Immature natural killer cell (primary cell): ENCODE results near the gene SLC25A4. TPM values are rescaled to one million over a fixed set of nuclear protein-coding genes. Genes with fewer than 3 reads are reported as not detected.
A peak's percentile ranks its signal among the peaks of the same experiment; 100 is the strongest.
"Not testable (repeated sequence)": the region's sequence is repeated elsewhere in the genome, so short reads cannot be mapped to it uniquely, and the experiment has no call there.

Experiments used
- DNase-seq, 3 donors: peaks; one replicate each; pipeline ENCODE4 v3.0.0; 2022; ENCODE audit warnings: mixed read lengths in 1 of 3
- H3K27ac Mint-ChIP-seq, 6 donors: one replicate each; pipeline ENCODE4 v1.8.0; 2020; ENCODE audit warnings: mixed read lengths in 6 of 6, mild to moderate bottlenecking in 5 of 6, inconsistent platforms in 4 of 6, moderate library complexity in 3 of 6
- H3K27me3 Mint-ChIP-seq, 3 donors: one replicate each; pipeline ENCODE4 v1.8.0; 2020 to 2021; ENCODE audit warnings: low read depth in 3 of 3, mild to moderate bottlenecking in 3 of 3, mixed read lengths in 3 of 3, moderate library complexity in 3 of 3, inconsistent platforms in 1 of 3
- H3K36me3 Mint-ChIP-seq, 3 donors: one replicate each; pipeline ENCODE4 v1.8.0; 2020; ENCODE audit warnings: mixed read lengths in 3 of 3, inconsistent platforms in 2 of 3, mild to moderate bottlenecking in 2 of 3
- H3K4me1 Mint-ChIP-seq, 2 donors: one replicate each; pipeline ENCODE4 v1.8.0; 2020; ENCODE audit warnings: inconsistent platforms in 2 of 2, mild to moderate bottlenecking in 2 of 2, mixed read lengths in 2 of 2, moderate library complexity in 1 of 2
- H3K4me3 Mint-ChIP-seq, 5 donors: one replicate each; pipeline ENCODE4 v1.8.0; 2020; ENCODE audit warnings: mild to moderate bottlenecking in 5 of 5, mixed read lengths in 5 of 5, inconsistent platforms in 3 of 5, moderate library complexity in 3 of 5
- H3K9me3 Mint-ChIP-seq, 6 donors: one replicate each; pipeline ENCODE4 v1.8.0; 2020; ENCODE audit warnings: mild to moderate bottlenecking in 6 of 6, mixed read lengths in 6 of 6, inconsistent platforms in 4 of 6, moderate library complexity in 3 of 6
- polyA plus RNA-seq, 3 donors: library from polyadenylated mRNA; unstranded; fragments of 300-500 nt; fragmentation: Illumina TruSeq; gene quantifications; one replicate each; pipeline ENCODE4 v1.2.3, GENCODE V29; 2021

The SLC25A4 gene
- polyA plus RNA-seq, 3 donors from 2014 or later = 17.9 to 21.9 (median 18.9) TPM

DNA sequence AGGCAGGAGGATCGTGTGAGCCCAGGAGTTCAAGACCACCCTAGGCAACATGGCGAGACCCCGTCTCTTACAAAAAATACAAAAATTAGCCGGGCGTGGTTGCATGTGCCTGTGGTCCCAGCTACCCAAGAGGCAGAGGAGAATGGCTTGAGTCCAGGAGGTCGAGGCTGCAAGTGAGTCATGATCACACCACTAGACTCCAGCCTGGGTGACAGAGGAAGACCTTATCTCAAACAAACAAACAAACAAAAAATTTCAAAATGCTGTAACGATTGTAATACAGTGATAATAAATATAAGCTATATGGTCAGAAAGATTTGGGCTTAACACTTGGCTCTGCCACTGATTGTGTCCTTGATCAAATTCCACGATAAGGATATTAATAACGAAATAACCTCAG is 24.2 kb downstream of the SLC25A4 start:
- H3K27ac Mint-ChIP-seq = no peak overlapping the region
- H3K27me3 Mint-ChIP-seq = peaks cover 0 to 1% (median under 1%) of the 10 kb centered on the region in 3 donors
- no peaks in the 10 kb centered on the region for H3K9me3 Mint-ChIP-seq
- H3K4me3 Mint-ChIP-seq = no peak overlapping the region
- H3K36me3 Mint-ChIP-seq = peaks cover 25 to 45% (median 41%) of the 10 kb centered on the region in 3 donors
- H3K4me1 Mint-ChIP-seq = peaks cover 14 to 22% of the 10 kb centered on the region in 2 donors
- no peak for DNase-seq

DNA sequence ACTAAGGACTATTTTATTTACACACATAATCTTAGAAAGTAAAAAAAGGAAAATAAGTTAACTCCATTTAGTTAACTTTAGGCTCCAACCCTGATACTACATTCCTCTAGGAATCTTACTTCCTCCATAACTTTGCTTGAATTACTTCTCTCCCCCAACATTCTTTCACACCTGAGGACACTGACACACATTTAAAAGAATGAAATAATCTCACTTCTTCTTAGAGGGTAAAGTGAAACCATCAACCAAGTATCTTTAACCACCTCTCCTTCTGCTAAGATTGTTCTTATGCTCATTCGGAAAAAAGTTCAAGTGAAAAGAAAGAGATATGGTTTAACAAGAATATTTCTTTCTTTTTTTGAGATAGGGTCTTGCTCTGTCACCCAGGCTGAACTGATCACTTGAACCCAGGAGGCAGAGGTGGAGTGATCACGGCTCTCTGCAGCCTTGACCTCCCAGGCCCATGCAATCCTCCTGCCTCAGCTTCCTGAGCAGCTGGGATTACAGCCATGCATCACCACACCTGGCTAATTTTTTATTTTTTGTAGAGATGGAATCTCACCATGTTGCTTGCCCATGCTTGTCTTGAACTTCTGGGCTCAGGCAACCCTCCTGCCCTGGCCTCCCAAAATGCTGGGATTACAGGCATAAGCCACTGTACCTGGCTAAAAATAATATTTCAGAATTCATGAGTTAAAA is 28.5 kb downstream of the SLC25A4 start:
- H3K9me3 Mint-ChIP-seq = no peaks in the 10 kb centered on the region
- no peak overlapping the region for H3K27ac Mint-ChIP-seq
- peaks cover 26 to 46% (median 34%) of the 10 kb centered on the region in 3 donors for H3K36me3 Mint-ChIP-seq
- no peak for DNase-seq
- H3K4me3 Mint-ChIP-seq = no peak overlapping the region
- peaks cover 2 to 7% of the 10 kb centered on the region in 2 donors for H3K4me1 Mint-ChIP-seq
- H3K27me3 Mint-ChIP-seq = no peaks in the 10 kb centered on the region

DNA sequence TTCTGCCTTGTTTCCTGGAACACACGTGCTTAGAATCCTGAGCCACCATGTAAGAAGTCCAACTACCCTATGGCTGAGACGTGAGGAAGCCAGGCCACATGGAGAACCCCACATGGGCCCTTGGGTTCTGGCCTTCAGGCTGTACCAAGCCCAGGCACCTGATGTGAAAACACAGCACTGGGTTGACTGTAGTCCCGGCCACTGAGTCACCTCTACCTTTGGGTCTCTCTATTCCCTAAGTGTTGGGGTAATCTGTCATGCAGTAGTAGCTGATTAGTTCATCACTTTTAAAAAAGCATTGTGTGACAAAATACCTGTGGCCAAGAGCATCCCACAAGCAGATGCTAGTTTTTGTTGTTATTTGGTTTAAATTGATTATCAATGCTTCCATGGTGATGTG is 36.4 kb downstream of the SLC25A4 start:
- DNase-seq = no peak
- H3K4me3 Mint-ChIP-seq = no peak overlapping the region
- peaks cover 0 to 2% (median 0%) of the 10 kb centered on the region in 3 donors for H3K27me3 Mint-ChIP-seq
- H3K27ac Mint-ChIP-seq = no peak overlapping the region
- H3K4me1 Mint-ChIP-seq = peaks cover 0 to 12% of the 10 kb centered on the region in 2 donors
- no peaks in the 10 kb centered on the region for H3K9me3 Mint-ChIP-seq
- H3K36me3 Mint-ChIP-seq = peaks cover 0 to 8% (median 5%) of the 10 kb centered on the region in 3 donors

DNA sequence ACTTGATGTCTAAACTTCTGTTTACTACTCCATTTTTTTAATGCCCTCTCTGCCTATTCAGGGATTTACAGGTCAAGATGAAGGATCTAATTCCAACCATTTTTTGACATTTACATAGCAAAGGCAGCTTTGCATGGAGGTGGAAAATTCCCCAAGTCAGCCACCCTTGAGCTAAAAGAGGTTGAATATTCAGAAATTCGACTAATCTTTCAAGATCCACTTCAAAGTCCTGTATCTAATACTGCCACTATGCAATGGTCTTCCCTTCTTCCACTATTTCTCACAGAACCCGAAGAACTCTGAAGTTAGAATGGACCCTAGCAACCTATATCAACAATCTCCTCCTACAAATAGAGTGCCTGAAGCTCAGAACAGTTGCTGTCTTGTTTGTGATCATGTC is 39.2 kb downstream of the SLC25A4 start:
- Mint-ChIP-seq H3K36me3 (no peaks in the 10 kb centered on the region), H3K27ac (no peak overlapping the region), H3K4me3 (no peak overlapping the region), H3K27me3 (peaks cover 0 to 2% (median 0%) of the 10 kb centered on the region in 3 donors), H3K4me1 (peaks cover 7 to 33% of the 10 kb centered on the region in 2 donors), H3K9me3 (no peaks in the 10 kb centered on the region)
- no peak for DNase-seq

DNA sequence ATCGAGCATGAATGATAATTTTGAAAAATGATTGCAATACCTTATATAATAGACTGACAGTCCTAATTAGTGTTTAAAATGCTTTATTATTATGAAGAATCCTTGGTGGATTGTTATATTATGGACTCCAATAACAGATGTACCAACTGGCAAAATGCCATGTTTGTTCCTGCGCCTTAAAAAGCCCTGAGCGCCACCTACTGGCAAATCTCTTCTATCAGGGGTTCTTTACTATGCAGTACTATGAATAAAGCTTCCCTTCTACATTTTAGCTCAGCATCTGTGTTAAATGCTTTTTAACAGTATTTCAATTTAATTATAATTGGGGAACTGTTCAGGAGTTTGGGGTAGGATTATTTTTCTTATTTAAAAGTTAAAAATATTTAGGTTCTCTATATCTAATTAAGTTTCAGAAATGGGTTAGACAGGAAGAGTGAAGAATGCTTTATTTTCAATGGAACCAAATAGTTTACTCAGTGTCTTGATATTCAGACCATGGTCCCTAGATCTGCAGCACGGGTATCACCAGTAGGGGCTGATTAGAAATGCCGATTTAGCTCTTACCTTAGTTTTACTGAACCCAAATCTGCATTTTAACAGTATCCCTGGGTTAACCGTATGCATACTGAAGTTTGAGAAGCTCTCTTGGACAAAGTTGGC is 40.7 kb downstream of the SLC25A4 start:
- peak; percentile 60 to 72 (median 65) for DNase-seq
- Mint-ChIP-seq H3K36me3 (peaks cover 0 to 4% (median 4%) of the 10 kb centered on the region in 3 donors), H3K9me3 (no peaks in the 10 kb centered on the region), H3K27ac (no peak overlapping the region), H3K4me3 (no peak overlapping the region), H3K4me1 (peaks cover 7 to 35% of the 10 kb centered on the region in 2 donors), H3K27me3 (peaks cover 0 to 2% (median 0%) of the 10 kb centered on the region in 3 donors)

DNA sequence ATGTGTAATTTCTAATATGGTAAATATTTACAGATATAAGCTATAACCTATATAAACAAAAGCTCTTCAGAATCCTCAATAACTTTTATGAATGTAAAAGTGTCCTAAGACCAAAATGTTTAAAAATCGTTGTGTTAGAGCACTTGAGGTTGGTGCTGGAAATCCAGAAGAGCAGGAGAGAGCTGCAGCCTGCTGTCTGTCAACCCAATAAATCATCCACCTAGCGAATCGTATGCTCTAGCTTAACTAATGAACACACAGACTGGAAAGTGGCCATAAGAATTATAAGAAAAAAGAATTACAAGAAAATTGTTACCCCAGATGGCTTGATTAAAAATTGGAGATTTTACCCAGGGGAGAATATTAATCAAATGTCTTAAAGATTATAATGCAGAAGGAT is 43.7 kb downstream of the SLC25A4 start:
- no peaks in the 10 kb centered on the region for H3K9me3 Mint-ChIP-seq
- no peak overlapping the region for H3K4me3 Mint-ChIP-seq
- no peak for DNase-seq
- no peak overlapping the region for H3K27ac Mint-ChIP-seq
- peaks cover 10 to 16% (median 16%) of the 10 kb centered on the region in 3 donors for H3K36me3 Mint-ChIP-seq
- peaks cover 11 to 51% of the 10 kb centered on the region in 2 donors for H3K4me1 Mint-ChIP-seq
- peaks cover 0 to 2% (median 0%) of the 10 kb centered on the region in 3 donors for H3K27me3 Mint-ChIP-seq

DNA sequence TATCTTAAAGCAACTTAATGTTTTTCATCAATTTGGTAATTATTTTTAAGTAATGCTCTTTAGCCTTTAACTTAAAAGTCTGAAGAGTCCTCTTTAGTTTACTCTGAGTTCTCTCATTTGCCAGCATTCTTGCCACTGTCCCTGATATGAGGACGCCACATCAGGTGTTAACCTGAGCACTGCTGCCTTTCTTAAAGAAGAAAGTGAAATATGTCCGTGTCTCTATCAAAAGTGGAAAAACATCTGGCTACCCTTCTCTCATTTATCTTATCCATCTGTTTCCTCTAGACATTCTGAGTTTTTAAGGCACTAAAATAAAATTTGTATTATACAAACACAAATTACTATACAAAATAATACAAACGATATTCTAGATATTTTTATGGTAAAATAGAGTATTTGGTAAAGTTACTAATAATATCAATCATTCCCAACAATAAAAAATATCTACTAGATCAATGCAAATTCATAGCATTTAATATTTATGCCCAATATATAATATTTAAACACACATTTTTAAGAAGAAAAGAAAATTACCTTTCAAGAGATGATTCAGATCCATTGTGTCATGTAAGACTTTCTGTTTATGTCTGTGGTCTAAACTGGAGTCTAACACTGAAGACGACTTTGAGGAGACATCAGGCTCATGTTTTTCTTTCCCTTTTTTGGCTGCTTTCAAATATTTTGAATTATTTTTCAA is 46.7 kb downstream of the SLC25A4 start:
- H3K9me3 Mint-ChIP-seq = no peaks in the 10 kb centered on the region
- peaks cover 17 to 49% of the 10 kb centered on the region in 2 donors for H3K4me1 Mint-ChIP-seq
- DNase-seq = no peak
- H3K36me3 Mint-ChIP-seq = peaks cover 15 to 20% (median 16%) of the 10 kb centered on the region in 3 donors
- H3K27me3 Mint-ChIP-seq = no peaks in the 10 kb centered on the region
- H3K4me3 Mint-ChIP-seq = no peak overlapping the region
- H3K27ac Mint-ChIP-seq = no peak overlapping the region

DNA sequence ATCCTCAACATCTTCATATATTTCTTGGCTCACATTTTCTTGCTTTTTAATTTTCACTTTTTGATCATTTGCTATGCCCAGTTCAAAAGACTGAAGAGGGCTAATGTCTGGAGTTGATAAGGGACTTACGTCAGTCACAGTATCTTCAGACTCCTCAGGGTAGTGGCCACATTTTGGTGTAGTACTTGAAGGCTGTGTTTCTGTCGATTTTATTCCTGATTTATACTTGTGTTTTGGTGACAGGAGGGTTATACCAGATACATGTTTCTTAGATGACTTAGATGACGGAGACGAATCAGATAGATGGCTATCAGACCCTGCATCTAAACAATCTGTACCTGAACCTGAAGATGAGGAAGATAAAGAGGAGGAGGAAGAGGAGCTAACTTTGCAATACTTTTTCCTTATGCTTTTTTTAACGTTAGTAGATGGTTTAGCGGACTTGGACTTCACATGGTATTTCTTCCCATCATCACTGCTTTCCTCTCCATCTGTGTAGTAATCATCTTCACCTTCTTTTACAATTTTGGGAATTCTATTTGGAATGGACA is 47.3 kb downstream of the SLC25A4 start:
- Mint-ChIP-seq H3K27ac (peak overlapping the region in 1 of 6 donors; percentile 52), H3K4me1 (peaks cover 15 to 43% of the 10 kb centered on the region in 2 donors), H3K9me3 (no peaks in the 10 kb centered on the region), H3K27me3 (no peaks in the 10 kb centered on the region), H3K4me3 (no peak overlapping the region), H3K36me3 (peaks cover 15 to 20% (median 16%) of the 10 kb centered on the region in 3 donors)
- DNase-seq = no peak

DNA sequence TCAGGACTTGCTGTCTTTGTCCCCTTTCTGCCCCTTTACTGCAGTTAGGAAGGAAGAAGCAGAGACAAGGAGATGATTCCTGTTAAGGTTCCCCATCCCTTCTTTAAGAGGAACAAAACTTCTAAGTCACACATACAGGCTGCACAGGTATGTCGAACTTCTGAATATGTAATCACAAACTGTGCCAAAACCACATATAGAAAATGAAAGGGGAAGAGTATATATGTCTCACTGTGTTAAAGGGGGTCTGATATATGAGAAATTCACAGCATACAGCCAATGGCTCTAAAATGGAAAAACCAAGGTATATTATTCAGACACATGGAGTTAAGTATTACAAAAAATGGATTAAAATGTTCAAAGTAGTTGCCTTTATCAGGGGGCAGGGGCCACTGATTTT is 49.0 kb downstream of the SLC25A4 start:
- H3K36me3 Mint-ChIP-seq = peaks cover 15 to 20% (median 16%) of the 10 kb centered on the region in 3 donors
- no peaks in the 10 kb centered on the region for H3K9me3 Mint-ChIP-seq
- peaks cover 12 to 45% of the 10 kb centered on the region in 2 donors for H3K4me1 Mint-ChIP-seq
- H3K4me3 Mint-ChIP-seq = no peak overlapping the region
- H3K27ac Mint-ChIP-seq = peak overlapping the region in 3 of 6 donors; percentile 29 to 78 (median 71)
- H3K27me3 Mint-ChIP-seq = no peaks in the 10 kb centered on the region
- no peak for DNase-seq

DNA sequence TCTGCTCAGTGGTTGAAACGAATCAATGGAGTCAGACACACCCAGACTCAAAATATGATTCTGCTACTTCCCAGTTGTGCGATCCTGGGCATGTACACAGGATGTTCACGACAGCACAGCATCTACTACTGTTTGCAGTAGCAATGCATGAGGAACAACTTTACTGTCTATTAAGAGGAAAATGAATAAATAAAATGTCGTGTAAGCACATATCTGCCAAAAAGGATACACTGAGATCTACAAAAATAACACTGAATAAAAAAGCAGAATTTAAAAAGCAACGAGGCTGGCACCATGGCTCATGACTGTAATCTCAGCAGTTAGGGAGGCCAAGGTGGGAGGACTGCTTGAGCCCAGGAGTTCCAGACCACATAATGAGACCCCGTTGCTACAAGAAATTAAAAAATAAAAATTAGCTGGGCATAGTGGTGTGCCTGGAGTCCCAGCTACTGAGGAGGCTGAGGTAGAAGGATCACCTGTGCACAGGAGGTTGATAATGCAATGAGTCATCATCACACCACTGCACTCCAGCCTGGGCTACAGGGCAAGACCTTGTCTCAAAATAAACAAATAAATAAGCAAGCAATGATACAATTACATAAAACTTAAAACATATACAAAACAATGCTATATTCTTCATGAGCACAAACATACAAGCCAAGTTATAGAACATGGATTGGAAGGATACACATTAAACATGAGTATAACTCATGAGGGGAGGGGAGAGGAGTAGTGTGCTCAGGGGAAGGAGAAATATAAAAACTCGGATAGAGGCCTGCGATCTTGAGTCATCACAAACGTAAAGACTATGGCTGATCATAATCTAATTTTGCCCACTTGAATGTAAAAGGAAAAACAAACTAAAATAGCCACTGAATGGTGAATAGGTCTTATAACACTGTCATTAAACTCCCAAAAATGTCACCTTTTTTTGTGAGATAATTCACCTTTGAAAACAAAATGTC is 52.1 kb downstream of the SLC25A4 start:
- peaks cover 11 to 38% of the 10 kb centered on the region in 2 donors for H3K4me1 Mint-ChIP-seq

DNA sequence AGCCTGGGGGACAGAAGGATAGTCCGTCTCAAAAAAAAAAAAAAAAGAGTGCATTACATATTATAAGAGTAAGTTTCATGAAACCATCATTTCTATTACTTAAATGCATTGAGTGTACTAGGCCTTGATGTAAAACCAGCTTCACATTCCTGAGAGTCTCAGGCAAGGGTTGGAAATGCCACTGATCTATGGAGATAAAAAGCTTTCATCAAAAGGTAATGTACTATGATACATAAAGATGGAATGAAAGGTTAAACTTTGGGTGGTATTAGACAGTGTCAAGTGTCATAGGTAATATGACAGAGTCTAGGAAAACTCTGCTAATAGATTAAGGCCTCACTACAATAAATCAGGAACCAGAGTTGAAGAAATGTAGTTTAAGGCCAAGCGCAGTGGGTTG is 53.4 kb downstream of the SLC25A4 start:
- Mint-ChIP-seq H3K27ac (peak overlapping the region in 2 of 6 donors; percentile 55 to 57), H3K4me1 (peaks cover 11 to 39% of the 10 kb centered on the region in 2 donors), H3K9me3 (no peaks in the 10 kb centered on the region), H3K27me3 (no peaks in the 10 kb centered on the region), H3K36me3 (peaks cover 0 to 8% (median 4%) of the 10 kb centered on the region in 3 donors), H3K4me3 (no peak overlapping the region)
- no peak for DNase-seq

More for the DNA sequence above, 52.1 kb downstream of the SLC25A4 start:
- H3K36me3 Mint-ChIP-seq = peaks cover 8 to 16% (median 13%) of the 10 kb centered on the region in 3 donors
- H3K4me3 Mint-ChIP-seq = no peak overlapping the region
- no peak for DNase-seq
- peak overlapping the region in 2 of 6 donors; percentile 24 to 41 for H3K27ac Mint-ChIP-seq
- H3K27me3 Mint-ChIP-seq = no peaks in the 10 kb centered on the region
- no peaks in the 10 kb centered on the region for H3K9me3 Mint-ChIP-seq

DNA sequence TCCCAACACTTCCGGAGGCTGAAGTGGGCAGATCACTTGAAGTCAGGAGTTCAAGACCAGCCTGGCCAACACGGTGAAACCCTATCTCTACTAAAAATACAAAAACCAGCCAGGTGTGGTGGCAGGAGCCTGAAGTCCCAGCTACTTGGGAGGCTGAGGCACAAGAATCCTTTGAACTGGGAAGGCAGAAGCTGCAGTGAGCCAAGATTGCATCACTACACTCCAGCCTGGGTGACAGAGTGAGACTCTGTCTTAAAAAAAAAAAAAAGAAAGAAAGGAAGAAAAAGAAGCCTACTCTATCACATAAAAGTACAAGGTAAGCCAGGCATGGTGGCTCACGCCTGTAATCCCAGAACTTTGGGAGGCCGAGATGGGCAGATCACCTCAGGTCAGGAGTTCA is 55.1 kb downstream of the SLC25A4 start:
- not testable (repeated sequence) for DNase-seq, H3K9me3 Mint-ChIP-seq, H3K27ac Mint-ChIP-seq, H3K36me3 Mint-ChIP-seq, H3K4me3 Mint-ChIP-seq, H3K27me3 Mint-ChIP-seq
- peaks cover 21 to 47% of the 10 kb centered on the region in 2 donors for H3K4me1 Mint-ChIP-seq
